Neural cell (in vitro differentiated cells): Measurements from ENCODE around the gene UBE3D. TPM values are rescaled to one million over a fixed set of nuclear protein-coding genes. Genes with fewer than 3 reads are reported as not detected.

Source experiments
- H2AFZ ChIP-seq: fragments of 200-600, 300-800 bp; sonication (generic), shearing (Covaris generic); 2 replicates; pipeline ENCODE4 v1.6.0; 2014; ENCODE audit warnings: low read depth, mild to moderate bottlenecking, antibody characterized with exemption, low read length, moderate library complexity
- H3F3A ChIP-seq: fragments of 200-600 bp; shearing (Covaris generic); 2 replicates; pipeline ENCODE4 v1.6.1; 2016; ENCODE audit warnings: mild to moderate bottlenecking, moderate library complexity, mixed read lengths, antibody characterized with exemption, low read length; ENCODE audit not compliant: insufficient read depth, poor library complexity, severe bottlenecking
- H3K27ac ChIP-seq: fragments of 200-600, 300-800 bp; sonication (generic), shearing (Covaris generic); 2 replicates; pipeline ENCODE4 v1.5.1; 2014; ENCODE audit warnings: mild to moderate bottlenecking, low read length, moderate library complexity
- H3K27me3 ChIP-seq: fragments of 300-800, 200-600 bp; sonication (generic), shearing (Covaris generic); 2 replicates; pipeline ENCODE4 v1.6.0; 2014; ENCODE audit warnings: mild to moderate bottlenecking, low read depth, low read length, moderate library complexity; ENCODE audit not compliant: insufficient read depth
- H3K36me3 ChIP-seq: fragments of 300-800, 200-600 bp; sonication (generic), shearing (Covaris generic); 2 replicates; pipeline ENCODE4 v1.5.1; 2014; ENCODE audit warnings: mild to moderate bottlenecking, antibody characterized with exemption, low read length, moderate library complexity; ENCODE audit not compliant: insufficient read depth
- H3K4me2 ChIP-seq: fragments of 300-800, 200-600 bp; sonication (generic), shearing (Covaris generic); 2 replicates; pipeline ENCODE4 v1.6.0; 2014; ENCODE audit warnings: mild to moderate bottlenecking, low read length
- H3K4me3 ChIP-seq: fragments of 300-800, 200-600 bp; sonication (generic), shearing (Covaris generic); 2 replicates; pipeline ENCODE4 v1.5.1; 2014; ENCODE audit warnings: mild to moderate bottlenecking, low read length, moderate library complexity
- H3K79me2 ChIP-seq: fragments of 200-600 bp; shearing (Covaris generic); replicated peaks from 2 replicates; pipeline ENCODE4 v1.6.0; 2014; ENCODE audit warnings: mild to moderate bottlenecking, low read length, moderate library complexity; ENCODE audit not compliant: insufficient read depth
- H3K9ac ChIP-seq: fragments of 300-800, 200-600 bp; sonication (generic), shearing (Covaris generic); 2 replicates; pipeline ENCODE4 v1.6.1; 2016; ENCODE audit warnings: mild to moderate bottlenecking, low read length, mixed read lengths
- H3K9me2 ChIP-seq: fragments of 200-600 bp; shearing (Covaris generic); 2 replicates; pipeline ENCODE4 v1.6.1; 2016; ENCODE audit warnings: mild to moderate bottlenecking, low read length, mixed read lengths; ENCODE audit not compliant: insufficient read depth
- H3K9me3 ChIP-seq: fragments of 200-600, 300-800 bp; sonication (generic), shearing (Covaris generic); 2 replicates; pipeline ENCODE4 v1.6.1; 2016; ENCODE audit warnings: mild to moderate bottlenecking, mixed run types, low read length, moderate library complexity, mixed read lengths
- H4K20me1 ChIP-seq: fragments of 200-600 bp; shearing (Covaris generic); 2 replicates; pipeline ENCODE4 v1.6.1; 2016; ENCODE audit warnings: mild to moderate bottlenecking, mixed run types; ENCODE audit not compliant: insufficient read depth
- CTCF ChIP-seq: fragments of 450-650 bp; IDR thresholded peaks from 2 replicates; pipeline ENCODE4 v1.5.1; 2014; ENCODE audit warnings: antibody characterized with exemption, mild to moderate bottlenecking, moderate library complexity; ENCODE audit not compliant: poor library complexity, severe bottlenecking
- EP300 ChIP-seq: fragments of 450-650 bp; conservative IDR thresholded peaks from 2 replicates; pipeline ENCODE4 v1.6.1; 2014; ENCODE audit warnings: antibody characterized with exemption, mild to moderate bottlenecking, moderate library complexity; ENCODE audit not compliant: poor library complexity, severe bottlenecking
- EZH2 ChIP-seq: fragments of 200-600, 300-800 bp; shearing (Covaris generic), sonication (generic); IDR thresholded peaks from 2 replicates; pipeline ENCODE4 v1.6.1; 2014; ENCODE audit warnings: antibody characterized with exemption, low read length, borderline replicate concordance, mild to moderate bottlenecking; ENCODE audit not compliant: insufficient read depth, poor library complexity, severe bottlenecking
- MXI1 ChIP-seq: fragments of 450-650 bp; conservative IDR thresholded peaks from 2 replicates; pipeline ENCODE4 v1.6.1; 2014; ENCODE audit warnings: antibody characterized with exemption, mild to moderate bottlenecking; ENCODE audit not compliant: poor library complexity, severe bottlenecking
- POLR2AphosphoS5 ChIP-seq: IDR thresholded peaks from 2 replicates; pipeline ENCODE4 v1.6.1; 2012
- RAD21 ChIP-seq: fragments of 450-650 bp; conservative IDR thresholded peaks from 2 replicates; pipeline ENCODE4 v1.6.1; 2014; ENCODE audit warnings: antibody characterized with exemption, mild to moderate bottlenecking, moderate library complexity
- REST ChIP-seq: IDR thresholded peaks from 2 replicates; pipeline ENCODE4 v1.6.1; 2012; ENCODE audit warnings: borderline replicate concordance
- SMC3 ChIP-seq: fragments of 450-650 bp; conservative IDR thresholded peaks from 2 replicates; pipeline ENCODE4 v1.6.1; 2014; ENCODE audit warnings: antibody characterized with exemption, mild to moderate bottlenecking, moderate library complexity; ENCODE audit not compliant: poor library complexity
- TAF1 ChIP-seq: IDR thresholded peaks from 2 replicates; pipeline ENCODE4 v1.6.1; 2012; ENCODE audit warnings: low read depth
- polyA plus RNA-seq: library from polyadenylated mRNA; depleted of rRNA; stranded (reverse); fragments of >200 nt; gene quantifications from 2 replicates; pipeline ENCODE4 v1.2.3, GENCODE V29; 2014

Gene UBE3D
- polyA plus RNA-seq, 1 donor from 2014 or later: 11.6 TPM

GRCh38 chr6:82989736-82990290, 75.8 kb downstream of the UBE3D start:
- no peaks in the 10 kb centered on the region for H3K36me3 ChIP-seq
- H3K27ac ChIP-seq: no peak overlapping the region
- no peak overlapping the region for H3K9ac ChIP-seq
- no peaks in the 10 kb centered on the region for H3K79me2 ChIP-seq
- no peak overlapping the region for H3K4me2 ChIP-seq
- no peak overlapping the region for H3K4me3 ChIP-seq
- no peaks in the 10 kb centered on the region for H3K9me3 ChIP-seq
- TF ChIP-seq RAD21: no peak
- no peak for TF ChIP-seq CTCF
- TF ChIP-seq MXI1: no peak
- no peak for TF ChIP-seq TAF1
- no peak for TF ChIP-seq POLR2AphosphoS5
- no peak for TF ChIP-seq EZH2
- TF ChIP-seq SMC3: no peak
- no peak for TF ChIP-seq EP300
- no peak for TF ChIP-seq REST
- no peaks in the 10 kb centered on the region for H3F3A ChIP-seq
- H3K27me3 ChIP-seq: no peaks in the 10 kb centered on the region
- no peaks in the 10 kb centered on the region for H3K9me2 ChIP-seq
- H4K20me1 ChIP-seq: no peaks in the 10 kb centered on the region
- no peak overlapping the region for H2AFZ ChIP-seq

GRCh38 chr6:82988930-82989351, 76.7 kb downstream of the UBE3D start:
- no peaks in the 10 kb centered on the region for H3K79me2 ChIP-seq
- no peak overlapping the region for H3K4me2 ChIP-seq
- H3K9ac ChIP-seq: no peak overlapping the region
- no peaks in the 10 kb centered on the region for H3K27me3 ChIP-seq
- H3K9me2 ChIP-seq: no peaks in the 10 kb centered on the region
- H3K4me3 ChIP-seq: no peak overlapping the region
- H4K20me1 ChIP-seq: no peaks in the 10 kb centered on the region
- no peaks in the 10 kb centered on the region for H3K9me3 ChIP-seq
- TF ChIP-seq POLR2AphosphoS5 (no peak), EP300 (no peak), CTCF (no peak), MXI1 (no peak), REST (no peak), TAF1 (no peak), SMC3 (no peak), EZH2 (no peak), RAD21 (no peak)
- no peaks in the 10 kb centered on the region for H3K36me3 ChIP-seq
- no peaks in the 10 kb centered on the region for H3F3A ChIP-seq
- no peak overlapping the region for H3K27ac ChIP-seq
- no peak overlapping the region for H2AFZ ChIP-seq
